MM.1S (cell line): Measurements from ENCODE around the gene MTA3.

Source experiments
- EZH2 ChIP-seq: fragments of 300-600 bp; sonication (generic); optimal IDR thresholded peaks from 2 replicates; pipeline ENCODE3; 2017; ENCODE audit warnings: low read depth, mild to moderate bottlenecking, antibody characterized with exemption, low read length, mixed read lengths
- TF ChIP-seq, protein P1 (sequence below): fragments of 300-600 bp; sonication (generic); IDR thresholded peaks from 2 replicates; pipeline ENCODE4 v1.5.1; 2016; ENCODE audit warnings: antibody characterized with exemption, low read length, mixed read lengths

DNA sequence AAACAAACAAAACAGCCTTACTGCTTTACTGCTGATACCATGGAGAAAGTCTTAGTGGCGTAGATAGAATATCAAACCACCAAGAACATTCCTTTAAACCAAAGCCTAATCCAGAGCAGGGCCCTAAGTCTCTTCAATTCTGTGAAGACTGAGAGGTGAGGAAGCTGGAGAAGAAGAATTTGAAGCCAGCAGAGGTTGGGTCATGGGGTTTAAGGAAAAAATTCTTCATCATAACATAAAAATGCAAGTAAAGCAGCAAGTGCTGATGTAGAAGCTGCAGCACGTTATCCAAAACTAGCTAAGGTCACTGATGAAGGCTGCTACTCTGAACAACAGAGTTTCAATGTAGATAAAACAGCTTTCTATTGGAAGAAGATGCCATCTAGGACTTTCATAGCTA, 77.1 kb downstream of the MTA3 start:
- TF ChIP-seq, protein P1, sequence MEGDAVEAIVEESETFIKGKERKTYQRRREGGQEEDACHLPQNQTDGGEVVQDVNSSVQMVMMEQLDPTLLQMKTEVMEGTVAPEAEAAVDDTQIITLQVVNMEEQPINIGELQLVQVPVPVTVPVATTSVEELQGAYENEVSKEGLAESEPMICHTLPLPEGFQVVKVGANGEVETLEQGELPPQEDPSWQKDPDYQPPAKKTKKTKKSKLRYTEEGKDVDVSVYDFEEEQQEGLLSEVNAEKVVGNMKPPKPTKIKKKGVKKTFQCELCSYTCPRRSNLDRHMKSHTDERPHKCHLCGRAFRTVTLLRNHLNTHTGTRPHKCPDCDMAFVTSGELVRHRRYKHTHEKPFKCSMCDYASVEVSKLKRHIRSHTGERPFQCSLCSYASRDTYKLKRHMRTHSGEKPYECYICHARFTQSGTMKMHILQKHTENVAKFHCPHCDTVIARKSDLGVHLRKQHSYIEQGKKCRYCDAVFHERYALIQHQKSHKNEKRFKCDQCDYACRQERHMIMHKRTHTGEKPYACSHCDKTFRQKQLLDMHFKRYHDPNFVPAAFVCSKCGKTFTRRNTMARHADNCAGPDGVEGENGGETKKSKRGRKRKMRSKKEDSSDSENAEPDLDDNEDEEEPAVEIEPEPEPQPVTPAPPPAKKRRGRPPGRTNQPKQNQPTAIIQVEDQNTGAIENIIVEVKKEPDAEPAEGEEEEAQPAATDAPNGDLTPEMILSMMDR = no peak
- TF ChIP-seq EZH2 = no peak
